DND-41 (cell line): Measurements from ENCODE around the gene GCH1.

Source experiments
- ATAC-seq: fragments of 200-7000 bp; cut with Tn5 transposase; 3 replicates; pipeline ENCODE4 v1.9.1; 2021; ENCODE audit warnings: low read depth; ENCODE audit not compliant: insufficient read depth
- DNase-seq: peaks from one replicate; pipeline ENCODE4 v3.0.0-alpha.2; 2020
- H2AFZ ChIP-seq: 2 replicates; pipeline ENCODE4 v1.6.0; 2012; ENCODE audit warnings: low read depth, low read length
- H3K27ac ChIP-seq: 2 replicates; pipeline ENCODE4 v1.5.1; 2012; ENCODE audit warnings: low read length, inconsistent platforms
- H3K27me3 ChIP-seq: fragments of 200-600 bp; sonication (generic); 2 replicates; pipeline ENCODE4 v1.6.0; 2012; ENCODE audit warnings: low read length, mild to moderate bottlenecking, inconsistent platforms; ENCODE audit not compliant: insufficient read depth, poor library complexity
- H3K36me3 ChIP-seq: 2 replicates; pipeline ENCODE4 v1.5.1; 2012; ENCODE audit warnings: low read length, inconsistent platforms; ENCODE audit not compliant: insufficient read depth
- H3K4me1 ChIP-seq: 2 replicates; pipeline ENCODE4 v1.5.1; 2012; ENCODE audit warnings: mild to moderate bottlenecking, low read length; ENCODE audit not compliant: insufficient read depth
- H3K4me2 ChIP-seq: 2 replicates; pipeline ENCODE4 v1.6.0; 2012; ENCODE audit warnings: mild to moderate bottlenecking, moderate library complexity, low read length, inconsistent platforms; ENCODE audit not compliant: insufficient read depth
- H3K4me3 ChIP-seq, 2 experiments: fragments of 200-600 bp in 1 of 2; shearing (Covaris generic) in 1 of 2; 2 replicates each; pipeline ENCODE4 v1.5.1; 2012 to 2016; ENCODE audit warnings: inconsistent platforms in 2 of 2, low read length in 2 of 2, mild to moderate bottlenecking in 2 of 2, low read depth in 1 of 2, moderate library complexity in 1 of 2
- H3K79me2 ChIP-seq: 2 replicates; pipeline ENCODE4 v1.6.0; 2012; ENCODE audit warnings: low read length, inconsistent platforms; ENCODE audit not compliant: insufficient read depth
- H3K9ac ChIP-seq: 2 replicates; pipeline ENCODE4 v1.6.0; 2012; ENCODE audit warnings: low read depth, mild to moderate bottlenecking, inconsistent platforms, low read length, moderate library complexity
- H3K9me3 ChIP-seq: 2 replicates; pipeline ENCODE4 v1.5.1; 2012; ENCODE audit warnings: low read length, moderate library complexity, mild to moderate bottlenecking, inconsistent platforms; ENCODE audit not compliant: insufficient read depth, severe bottlenecking
- H4K20me1 ChIP-seq: 2 replicates; pipeline ENCODE4 v1.6.0; 2012; ENCODE audit warnings: low read length; ENCODE audit not compliant: insufficient read depth
- EZH2 ChIP-seq: IDR thresholded peaks from 3 replicates; pipeline ENCODE4 v1.6.1; 2012; ENCODE audit warnings: borderline replicate concordance, low read depth, mild to moderate bottlenecking, moderate library complexity, low read length, inconsistent platforms; ENCODE audit not compliant: severe bottlenecking
- TF ChIP-seq, protein P1 (sequence below): IDR thresholded peaks from 2 replicates; pipeline ENCODE4 v1.5.1; 2012; ENCODE audit warnings: borderline replicate concordance, low read length, moderate library complexity, mild to moderate bottlenecking; ENCODE audit not compliant: poor library complexity, severe bottlenecking; ENCODE audit errors: extremely low read depth

Gene GCH1

DNA sequence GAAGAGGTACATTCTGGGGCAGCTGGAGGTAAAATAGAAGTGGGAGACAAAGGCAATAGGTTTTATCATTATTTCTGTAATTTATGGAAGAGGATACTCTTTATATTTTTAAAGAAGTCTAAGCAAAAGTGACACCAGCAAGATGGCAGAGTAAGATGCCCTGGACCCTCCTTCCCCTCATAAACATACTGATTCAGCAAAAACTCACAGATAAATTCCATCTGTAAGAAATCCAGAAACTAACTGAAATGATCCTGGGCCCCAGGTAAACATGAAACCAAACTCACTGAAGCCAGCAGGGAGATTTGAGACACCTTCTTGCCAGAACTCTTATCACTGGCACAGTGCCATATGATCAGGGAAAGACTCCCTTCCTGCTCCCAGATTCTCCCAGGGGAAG, 79.9 kb downstream of the GCH1 start:
- no peak for ATAC-seq
- TF ChIP-seq, protein P1, sequence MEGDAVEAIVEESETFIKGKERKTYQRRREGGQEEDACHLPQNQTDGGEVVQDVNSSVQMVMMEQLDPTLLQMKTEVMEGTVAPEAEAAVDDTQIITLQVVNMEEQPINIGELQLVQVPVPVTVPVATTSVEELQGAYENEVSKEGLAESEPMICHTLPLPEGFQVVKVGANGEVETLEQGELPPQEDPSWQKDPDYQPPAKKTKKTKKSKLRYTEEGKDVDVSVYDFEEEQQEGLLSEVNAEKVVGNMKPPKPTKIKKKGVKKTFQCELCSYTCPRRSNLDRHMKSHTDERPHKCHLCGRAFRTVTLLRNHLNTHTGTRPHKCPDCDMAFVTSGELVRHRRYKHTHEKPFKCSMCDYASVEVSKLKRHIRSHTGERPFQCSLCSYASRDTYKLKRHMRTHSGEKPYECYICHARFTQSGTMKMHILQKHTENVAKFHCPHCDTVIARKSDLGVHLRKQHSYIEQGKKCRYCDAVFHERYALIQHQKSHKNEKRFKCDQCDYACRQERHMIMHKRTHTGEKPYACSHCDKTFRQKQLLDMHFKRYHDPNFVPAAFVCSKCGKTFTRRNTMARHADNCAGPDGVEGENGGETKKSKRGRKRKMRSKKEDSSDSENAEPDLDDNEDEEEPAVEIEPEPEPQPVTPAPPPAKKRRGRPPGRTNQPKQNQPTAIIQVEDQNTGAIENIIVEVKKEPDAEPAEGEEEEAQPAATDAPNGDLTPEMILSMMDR = no peak
- TF ChIP-seq EZH2 = no peak
- no peak for DNase-seq
- Histone ChIP-seq H4K20me1 (no peaks in the 10 kb centered on the region), H3K79me2 (no peaks in the 10 kb centered on the region), H2AFZ (no peak overlapping the region), H3K9me3 (peaks cover 9% of the 10 kb centered on the region), H3K27ac (no peak overlapping the region), H3K4me1 (no peaks in the 10 kb centered on the region), H3K36me3 (no peaks in the 10 kb centered on the region), H3K9ac (no peak overlapping the region), H3K4me3 (no peak overlapping the region), H3K27me3 (peaks cover 7% of the 10 kb centered on the region), H3K4me2 (no peak overlapping the region)

DNA sequence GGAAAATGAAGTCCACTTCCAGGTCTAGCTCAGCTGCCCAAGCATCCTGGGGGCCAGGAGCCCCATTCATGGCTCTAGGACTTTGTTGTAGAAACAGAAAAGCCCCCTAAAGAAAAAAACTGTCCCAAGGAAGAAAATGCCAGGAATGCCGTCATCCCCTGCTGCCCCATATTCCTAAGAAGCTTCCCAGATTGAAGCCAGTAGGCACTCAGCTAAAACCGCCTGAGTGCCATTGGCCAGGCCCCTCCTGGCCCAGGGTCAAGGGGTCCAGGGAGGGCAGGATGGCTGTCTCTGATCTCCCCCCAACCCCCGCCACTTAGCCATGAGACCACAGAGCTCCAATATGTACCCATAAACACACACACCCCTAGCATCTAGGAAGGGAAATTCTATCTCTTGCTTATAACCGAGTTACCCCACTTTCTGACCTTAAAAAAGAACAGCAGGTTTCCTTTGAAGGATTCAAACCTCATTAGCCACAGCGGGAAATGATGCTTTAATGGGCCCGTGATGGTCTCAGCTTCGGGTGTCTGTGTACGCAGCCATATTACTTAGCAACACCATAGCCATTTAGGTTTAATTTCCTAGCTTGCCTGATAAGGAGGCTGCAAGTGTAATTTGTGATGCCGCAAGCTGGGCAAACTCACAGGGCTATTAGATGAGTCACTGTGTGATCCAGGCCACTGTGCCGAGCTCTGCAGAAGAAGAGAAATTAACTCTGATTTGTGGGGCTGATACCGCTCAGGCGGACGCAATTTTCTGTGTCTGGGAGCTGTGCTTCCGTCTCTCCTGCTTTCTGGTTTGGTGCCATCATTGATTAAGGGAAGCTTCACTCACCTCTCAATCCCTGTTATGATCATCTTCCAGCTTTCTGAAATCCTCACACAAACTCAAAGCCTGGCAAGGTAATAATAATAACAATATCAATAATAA, 84.2 kb downstream of the GCH1 start:
- Histone ChIP-seq H3K9ac (no peak overlapping the region), H3K9me3 (peaks cover 3% of the 10 kb centered on the region), H3K27me3 (peaks cover 7% of the 10 kb centered on the region), H3K79me2 (no peaks in the 10 kb centered on the region), H3K4me2 (no peak overlapping the region), H3K27ac (no peak overlapping the region), H4K20me1 (no peaks in the 10 kb centered on the region), H3K4me3 (no peak overlapping the region), H3K4me1 (no peaks in the 10 kb centered on the region), H2AFZ (no peak overlapping the region), H3K36me3 (no peaks in the 10 kb centered on the region)
- no peak for ATAC-seq
- TF ChIP-seq, protein P1 = no peak
- no peak for DNase-seq

DNA sequence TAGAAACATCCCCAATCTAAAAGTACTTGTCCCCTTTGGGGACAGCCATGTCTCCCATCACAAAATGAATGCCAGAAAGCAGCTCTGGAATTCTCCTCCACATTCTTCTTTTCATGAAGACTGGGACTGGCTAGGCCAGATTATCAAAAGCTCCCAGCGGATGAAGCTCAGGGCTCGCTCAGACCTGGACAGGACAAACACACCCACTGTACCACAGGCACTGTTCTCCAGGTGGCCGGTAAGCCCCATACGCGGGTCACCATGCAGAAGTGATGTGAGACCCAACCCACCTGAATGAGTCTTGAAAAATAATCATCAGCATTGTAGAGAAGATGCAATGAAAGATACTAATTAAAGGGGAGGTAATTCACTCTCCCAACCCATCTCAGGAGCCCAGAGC, 85.1 kb downstream of the GCH1 start:
- Histone ChIP-seq H3K9ac (no peak overlapping the region), H3K4me2 (no peak overlapping the region), H3K9me3 (no peaks in the 10 kb centered on the region), H3K36me3 (no peaks in the 10 kb centered on the region), H2AFZ (no peak overlapping the region), H4K20me1 (no peaks in the 10 kb centered on the region), H3K27me3 (peaks cover 13% of the 10 kb centered on the region), H3K79me2 (no peaks in the 10 kb centered on the region), H3K4me1 (no peaks in the 10 kb centered on the region), H3K4me3 (no peak overlapping the region), H3K27ac (no peak overlapping the region)
- no peak for ATAC-seq
- DNase-seq = no peak
- no peak for TF ChIP-seq EZH2
- TF ChIP-seq, protein P1 = no peak
